Omental fat pad (tissue), 4 donors: ENCODE measurements around the gene DNAJC6. TPM values are rescaled to one million over a fixed set of nuclear protein-coding genes. Genes with fewer than 3 reads are reported as not detected.

Experiments
- ATAC-seq: fragments of 150-250 bp; one replicate; pipeline ENCODE4 v1.9.1; 2016; ENCODE audit warnings: mild to moderate bottlenecking, moderate library complexity; ENCODE audit not compliant: low FRiP score
- DNase-seq: peaks from one replicate; pipeline ENCODE4 v3.0.0-alpha.2; 2019; ENCODE audit warnings: low spot score
- total RNA-seq, 4 donors: library from RNA; depleted of rRNA; stranded (reverse); fragments of >200 nt; gene quantifications; one replicate each; pipeline ENCODE4 v1.1.0, GENCODE V29; 2016
- TF ChIP-seq, protein P1 (sequence below), 3 donors: fragments of 450-650 bp; IDR thresholded peaks; one replicate each; pipeline ENCODE4 v1.5.1; 2016 to 2017; ENCODE audit warnings: antibody characterized with exemption in 3 of 3, mild to moderate bottlenecking in 3 of 3, moderate library complexity in 2 of 3

Gene DNAJC6
- 1 to 10 TPM; 1.9 to 5.1 (median 3.6) TPM for total RNA-seq

DNA sequence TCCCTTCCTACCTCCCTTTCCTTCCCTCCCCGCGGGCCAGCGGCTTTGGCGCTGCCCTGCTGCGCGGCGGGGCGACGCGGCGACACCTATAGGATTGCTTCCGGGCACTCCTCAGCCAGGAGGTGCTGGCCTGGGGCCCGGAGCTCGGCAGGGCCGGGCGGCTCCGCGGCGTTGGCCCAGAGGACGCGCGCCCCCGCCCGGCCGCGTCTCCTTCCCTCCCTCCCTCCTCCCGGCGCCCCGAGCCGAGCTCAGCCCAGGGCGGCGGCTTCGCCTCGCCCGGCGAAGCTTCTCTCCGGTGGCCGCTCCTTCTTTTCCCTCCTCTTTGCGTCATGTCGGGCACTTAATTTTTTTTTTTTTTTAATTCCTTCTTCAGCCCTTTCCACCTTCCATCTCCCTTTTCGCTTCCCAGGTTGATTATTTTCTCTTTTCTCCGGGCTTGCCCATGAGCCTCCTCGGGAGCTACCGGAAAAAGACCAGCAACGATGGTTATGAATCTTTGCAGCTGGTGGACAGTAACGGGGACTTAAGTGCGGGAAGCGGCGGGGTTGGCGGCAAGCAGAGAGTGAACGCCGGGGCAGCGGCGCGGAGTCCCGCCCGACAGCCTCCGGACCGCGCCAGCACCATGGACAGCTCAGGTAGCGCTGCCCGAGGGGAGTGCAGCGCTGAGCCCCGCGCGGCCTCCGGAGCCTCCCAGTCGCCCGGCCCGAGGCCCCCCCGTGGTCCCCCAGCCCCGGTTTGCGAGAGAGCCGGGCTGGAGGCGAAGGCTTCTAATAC lies at the start of gene DNAJC6:
TSS of gene DNAJC6 (plus strand) at position 240 of the 774 bp plus-strand sequence. CDS start at position 443, 203 bp downstream.
- ATAC-seq (peak; percentile 99), DNase-seq (peak; percentile 35)
- TF ChIP-seq, protein P1, sequence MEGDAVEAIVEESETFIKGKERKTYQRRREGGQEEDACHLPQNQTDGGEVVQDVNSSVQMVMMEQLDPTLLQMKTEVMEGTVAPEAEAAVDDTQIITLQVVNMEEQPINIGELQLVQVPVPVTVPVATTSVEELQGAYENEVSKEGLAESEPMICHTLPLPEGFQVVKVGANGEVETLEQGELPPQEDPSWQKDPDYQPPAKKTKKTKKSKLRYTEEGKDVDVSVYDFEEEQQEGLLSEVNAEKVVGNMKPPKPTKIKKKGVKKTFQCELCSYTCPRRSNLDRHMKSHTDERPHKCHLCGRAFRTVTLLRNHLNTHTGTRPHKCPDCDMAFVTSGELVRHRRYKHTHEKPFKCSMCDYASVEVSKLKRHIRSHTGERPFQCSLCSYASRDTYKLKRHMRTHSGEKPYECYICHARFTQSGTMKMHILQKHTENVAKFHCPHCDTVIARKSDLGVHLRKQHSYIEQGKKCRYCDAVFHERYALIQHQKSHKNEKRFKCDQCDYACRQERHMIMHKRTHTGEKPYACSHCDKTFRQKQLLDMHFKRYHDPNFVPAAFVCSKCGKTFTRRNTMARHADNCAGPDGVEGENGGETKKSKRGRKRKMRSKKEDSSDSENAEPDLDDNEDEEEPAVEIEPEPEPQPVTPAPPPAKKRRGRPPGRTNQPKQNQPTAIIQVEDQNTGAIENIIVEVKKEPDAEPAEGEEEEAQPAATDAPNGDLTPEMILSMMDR (IDR thresholded peaks at IDR 0.05): no peak

DNA sequence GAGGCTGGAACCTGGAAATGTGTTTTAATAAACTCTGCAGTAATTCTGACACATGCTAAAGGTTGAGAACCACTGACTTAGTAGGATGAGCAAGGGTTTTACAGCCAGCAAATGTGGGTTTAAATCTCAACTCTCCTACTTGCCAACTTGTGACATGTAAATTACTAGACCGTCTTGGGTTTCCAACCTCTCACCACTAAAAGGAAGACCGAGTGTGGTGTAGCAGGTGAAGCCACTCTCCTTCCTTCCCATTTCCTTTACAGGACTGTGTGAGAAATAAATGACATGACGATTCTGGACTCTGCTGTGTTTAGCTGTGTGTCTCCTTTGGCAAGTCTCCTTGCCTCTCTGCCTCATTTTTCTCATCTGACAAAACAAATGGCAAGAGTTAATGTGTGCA lies 49.5 kb upstream of the DNAJC6 start:
- TF ChIP-seq, protein P1 (IDR thresholded peaks at IDR 0.05): no peak
- DNase-seq: no peak
- ATAC-seq: no peak

DNA sequence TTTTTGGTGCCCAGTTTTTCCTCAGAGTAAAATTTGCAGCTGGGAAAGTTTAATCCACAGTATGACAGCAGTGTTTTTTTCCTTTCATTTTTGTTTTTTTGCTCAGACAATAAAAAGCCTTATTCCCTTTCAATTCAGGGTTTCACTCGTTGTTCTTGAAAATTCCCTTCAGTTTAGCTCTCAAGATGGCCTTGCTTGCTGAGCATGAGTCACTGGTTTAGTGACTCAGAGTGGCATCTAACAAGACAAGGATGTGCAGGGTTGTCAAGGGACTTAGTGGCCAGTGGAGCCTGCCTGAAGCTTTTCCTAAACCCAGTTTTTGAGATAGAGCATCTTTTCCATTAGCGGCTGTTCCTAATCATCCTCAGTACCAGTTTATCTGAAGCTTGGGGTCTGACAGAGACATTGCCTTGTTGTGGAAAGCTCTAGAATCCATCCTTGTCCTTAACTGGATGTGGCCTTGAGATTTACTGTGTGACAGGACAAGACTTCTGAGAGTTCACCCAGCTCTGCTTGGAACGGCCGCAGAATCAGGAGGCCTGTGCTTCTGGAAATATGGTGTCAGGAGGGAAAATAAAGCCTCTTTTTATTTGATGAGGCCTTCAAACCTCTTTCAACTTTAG lies 48.4 kb upstream of the DNAJC6 start:
- TF ChIP-seq, protein P1 (IDR thresholded peaks at IDR 0.05): no peak
- DNase-seq (no peak), ATAC-seq (no peak)

DNA sequence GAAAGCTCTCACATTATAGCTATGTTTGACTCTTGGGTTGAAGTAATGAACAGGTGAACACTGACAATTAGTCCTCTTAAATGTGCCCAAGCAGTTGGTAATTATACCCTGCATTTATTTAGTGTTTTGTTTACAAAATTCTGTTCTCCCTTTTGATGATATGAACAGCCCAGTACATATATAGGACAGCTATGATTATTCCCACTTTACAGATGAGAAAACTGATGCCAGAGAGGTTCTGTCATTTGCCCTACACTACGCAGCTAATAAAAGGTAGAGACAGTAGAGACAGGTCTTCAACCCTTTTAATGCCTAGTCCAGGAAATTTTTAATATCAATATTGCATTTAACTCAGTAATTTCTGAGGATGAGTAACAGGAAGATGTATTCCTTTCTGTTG lies 46.1 kb upstream of the DNAJC6 start:
- no peak for ATAC-seq
- TF ChIP-seq, protein P1 (IDR thresholded peaks at IDR 0.05): no peak

DNA sequence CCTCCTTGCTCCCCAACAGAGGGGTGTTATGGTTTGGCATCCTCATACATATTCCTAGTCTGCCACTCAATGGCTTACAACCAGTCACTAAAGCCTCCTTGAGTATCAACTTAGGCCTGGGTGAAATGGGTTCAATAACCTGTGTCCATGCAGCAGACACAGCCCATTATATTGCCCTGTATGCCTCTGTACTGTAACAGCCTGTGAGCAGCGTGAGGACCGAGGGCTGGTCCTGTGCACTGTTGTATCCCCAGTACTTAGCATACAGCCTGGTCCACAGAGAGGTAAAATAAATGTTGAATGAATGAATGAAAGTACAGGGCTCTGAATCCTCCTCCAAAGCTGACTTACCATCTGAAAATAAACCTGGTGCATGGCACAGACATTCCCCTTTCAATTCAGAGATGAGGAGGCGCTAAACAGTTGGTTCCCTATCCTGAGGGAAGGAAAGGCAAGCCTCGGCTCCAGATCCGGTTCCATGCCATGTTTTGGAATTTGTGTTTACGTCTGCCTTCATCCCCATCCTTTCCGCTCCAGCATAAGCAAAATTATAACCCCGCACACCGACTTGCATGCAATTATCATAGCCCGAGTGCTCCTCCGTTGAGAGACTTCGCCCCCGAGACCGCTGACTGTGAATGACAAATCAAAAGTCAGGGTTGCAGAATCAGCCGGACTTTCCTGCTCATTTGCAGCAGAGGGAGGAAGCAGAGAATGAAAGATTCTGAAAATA lies 45.0 kb upstream of the DNAJC6 start:
- DNase-seq: no peak
- TF ChIP-seq, protein P1 (IDR thresholded peaks at IDR 0.05): no peak

More for the DNA sequence above, 46.1 kb upstream of the DNAJC6 start:
- DNase-seq: no peak

DNA sequence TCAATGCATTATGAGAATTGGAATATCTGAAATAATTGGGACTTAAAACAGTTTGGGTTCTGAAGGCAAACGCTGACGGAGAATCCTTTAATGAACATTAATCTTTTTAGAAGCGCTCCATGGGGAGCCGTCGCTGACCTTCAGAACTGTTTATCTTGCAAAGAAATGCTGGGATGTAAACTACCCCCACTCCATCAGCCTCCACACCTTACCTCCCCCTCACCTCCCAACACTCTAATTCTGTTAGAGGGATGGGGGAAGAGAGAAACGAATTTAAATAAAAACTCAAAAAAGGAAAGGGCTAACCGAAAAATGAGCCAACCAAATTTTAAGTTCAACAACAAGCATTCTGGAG lies 44.1 kb upstream of the DNAJC6 start:
- TF ChIP-seq, protein P1 (IDR thresholded peaks at IDR 0.05): no peak
- ATAC-seq: no peak
- DNase-seq: no peak

More for the DNA sequence above, 45.0 kb upstream of the DNAJC6 start:
- ATAC-seq: no peak
